H1 (cell line): ENCODE measurements around the gene DPEP2. TPM values are rescaled to one million over a fixed set of nuclear protein-coding genes. Genes with fewer than 3 reads are reported as not detected.
A peak's percentile ranks its signal among the peaks of the same experiment; 100 is the strongest.

ENCODE experiments used
- ATF3 ChIP-seq: IDR thresholded peaks from 2 replicates; pipeline ENCODE4 v1.6.1; 2011; ENCODE audit warnings: low read depth, mild to moderate bottlenecking, low read length; ENCODE audit not compliant: insufficient read depth
- BRCA1 ChIP-seq: IDR thresholded peaks from 2 replicates; pipeline ENCODE4 v1.6.1; 2012; ENCODE audit warnings: low read depth, low read length, improper control_type of control experiment
- CBX8 ChIP-seq: fragments of 300-800, 300-1000 bp; sonication (generic); IDR thresholded peaks from 2 replicates; pipeline ENCODE4 v1.7.1; 2016; ENCODE audit warnings: low read depth, low read length, borderline replicate concordance
- CHD2 ChIP-seq: IDR thresholded peaks from 2 replicates; pipeline ENCODE4 v1.6.1; 2012; ENCODE audit warnings: low read length, improper control_type of control experiment
- CTBP2 ChIP-seq: IDR thresholded peaks from 2 replicates; pipeline ENCODE4 v1.7.0; 2011; ENCODE audit warnings: borderline replicate concordance, mild to moderate bottlenecking, moderate library complexity, mixed read lengths, low read length; ENCODE audit not compliant: insufficient read depth, insufficient read length
- E2F6 ChIP-seq: IDR thresholded peaks from 2 replicates; pipeline ENCODE4 v1.6.1; 2012; ENCODE audit warnings: inconsistent platforms
- EP300 ChIP-seq, 2 experiments: IDR thresholded peaks; 1 replicate in 1 of 2; 2 replicates in 1 of 2; pipeline ENCODE4 v1.6.1; 2011 to 2012; ENCODE audit warnings: low read depth in 2 of 2, low read length in 2 of 2, mild to moderate bottlenecking in 2 of 2, borderline replicate concordance in 1 of 2, inconsistent platforms in 1 of 2, moderate library complexity in 1 of 2
- FOSL1 ChIP-seq: IDR thresholded peaks from 2 replicates; pipeline ENCODE4 v1.6.1; 2011; ENCODE audit warnings: mild to moderate bottlenecking, low read depth, low read length, moderate library complexity; ENCODE audit not compliant: insufficient read depth
- JUN ChIP-seq: IDR thresholded peaks from 2 replicates; pipeline ENCODE4 v1.6.1; 2011; ENCODE audit warnings: low read depth, mild to moderate bottlenecking, improper control_type of control experiment, low read length
- JUND ChIP-seq: IDR thresholded peaks from 2 replicates; pipeline ENCODE4 v1.6.1; 2011; ENCODE audit warnings: mild to moderate bottlenecking, improper control_type of control experiment, low read length
- KDM5A ChIP-seq: fragments of 200-600 bp; IDR thresholded peaks from 2 replicates; pipeline ENCODE4 v1.7.1; 2012; ENCODE audit warnings: mild to moderate bottlenecking, low read length, inconsistent platforms, mixed read lengths
- MAFK ChIP-seq: IDR thresholded peaks from 2 replicates; pipeline ENCODE4 v1.6.1; 2012; ENCODE audit warnings: low read depth, mild to moderate bottlenecking, improper control_type of control experiment, low read length
- NRF1 ChIP-seq: IDR thresholded peaks from 2 replicates; pipeline ENCODE4 v1.6.1; 2011; ENCODE audit warnings: mild to moderate bottlenecking, low read depth, low read length, improper control_type of control experiment
- PHF8 ChIP-seq: fragments of 200-600 bp; sonication (generic); conservative IDR thresholded peaks from 2 replicates; pipeline ENCODE4 v1.7.1; 2012; ENCODE audit warnings: low read depth, mild to moderate bottlenecking, inconsistent platforms, low read length, moderate library complexity
- POLR2AphosphoS5 ChIP-seq: IDR thresholded peaks from 2 replicates; pipeline ENCODE4 v1.6.1; 2011; ENCODE audit warnings: low read depth, low read length
- RAD21 ChIP-seq, 2 experiments: IDR thresholded peaks in 1 of 2; conservative IDR thresholded peaks in 1 of 2; 2 replicates each; pipeline ENCODE4 v1.6.1; 2011; ENCODE audit warnings: low read depth in 2 of 2, low read length in 2 of 2, improper control_type of control experiment in 1 of 2, inconsistent platforms in 1 of 2, mild to moderate bottlenecking in 1 of 2, moderate library complexity in 1 of 2
- RNF2 ChIP-seq: fragments of 200-900, 300-1000 bp; sonication (generic); IDR thresholded peaks from 2 replicates; pipeline ENCODE4 v1.7.1; 2016; ENCODE audit warnings: borderline replicate concordance, low read depth, mild to moderate bottlenecking, antibody characterized with exemption, low read length; ENCODE audit not compliant: poor library complexity, severe bottlenecking; ENCODE audit errors: missing control alignments
- SIN3A ChIP-seq, 2 experiments: IDR thresholded peaks in 1 of 2; conservative IDR thresholded peaks in 1 of 2; 2 replicates each; pipeline ENCODE4 v1.6.1; 2011 to 2012; ENCODE audit warnings: low read length in 2 of 2, improper control_type of control experiment in 1 of 2, low read depth in 1 of 2, mild to moderate bottlenecking in 1 of 2
- SP2 ChIP-seq: IDR thresholded peaks from 2 replicates; pipeline ENCODE4 v1.6.1; 2012; ENCODE audit warnings: mild to moderate bottlenecking, low read length, inconsistent platforms
- TCF12 ChIP-seq: IDR thresholded peaks from 2 replicates; pipeline ENCODE4 v1.6.1; 2011; ENCODE audit warnings: low read depth, mild to moderate bottlenecking, low read length
- TEAD4 ChIP-seq: IDR thresholded peaks from 2 replicates; pipeline ENCODE4 v1.6.1; 2012; ENCODE audit warnings: low read depth, low read length, inconsistent platforms, mixed read lengths
- polyA plus RNA-seq, 7 experiments: library from polyadenylated mRNA; depleted of rRNA in 3 of 7; stranded (reverse) in 5 of 7; unstranded in 2 of 7; fragments of >200 nt in 5 of 7; fragments of 200-250 nt in 2 of 7; gene quantifications; 1 replicate in 5 of 7; 2 replicates in 1 of 7; 4 replicates in 1 of 7; pipeline versions ENCODE4 v1.2.1 to v1.2.3, GENCODE V29; 2011 to 2013; ENCODE audit warnings: missing spikeins in 2 of 7, mixed read lengths in 2 of 7
- total RNA-seq: library from RNA; stranded (reverse); fragmentation: NEBNext Ultra II Directional; extraction: Animal tissue kit (Norgen Biotek cat#: 25700); gene quantifications from 2 replicates; pipeline ENCODE4 v1.2.1, GENCODE V29; 2021

Gene DPEP2
- total and polyA plus RNA-seq, 2 of the 8 experiments (the other 6 are each of a cell fraction or from before 2014, with no cell fraction given), result not detected

GRCh38 chr16:68022728-68023537 lies 23.6 kb upstream of the DPEP2 start, which contains the start of the genes DDX28 and DUS2 (continued):
- TF ChIP-seq TEAD4 (no peak), ATF3 (peak; percentile 93), RNF2 (no peak), FOSL1 (no peak), NRF1 (no peak), RAD21 (IDR thresholded peaks at IDR 0.05 in 1 of 2, conservative IDR thresholded peaks at IDR 0.05 in 1 of 2; ENCODE audit: low read depth in 2 of 2, low read length in 2 of 2) (no peak; a peak in 1 of 4 replicates), KDM5A (peak; percentile 97), EP300 (IDR thresholded peaks at IDR 0.05; ENCODE audit: borderline replicate concordance in 1 of 2, low read depth in 2 of 2, low read length in 2 of 2) (peak in 1 of 2 experiments; percentile 17; a peak in 1 of 3 replicates), JUND (0 out of 2 replicates have a peak, but pooled peaks have one; percentile 10), CTBP2 (no peak), SP2 (no peak), SIN3A (conservative IDR thresholded peaks at IDR 0.05 in 1 of 2, IDR thresholded peaks at IDR 0.05 in 1 of 2; ENCODE audit: low read depth in 1 of 2, low read length in 2 of 2) (peak; percentile 24 to 90; a peak in 2 of 4 replicates), E2F6 (peak; percentile 61), TCF12 (no peak), PHF8 (peak; percentile 99), JUN (no peak), MAFK (no peak), CBX8 (no peak), POLR2AphosphoS5 (peak; percentile 99), BRCA1 (0 out of 2 replicates have a peak, but pooled peaks have one; percentile 34), CHD2 (no peak)
